Lung microvascular endothelial cell (primary cell): ENCODE results near the gene LRRC70. TPM values are rescaled to one million over a fixed set of nuclear protein-coding genes. Genes with fewer than 3 reads are reported as not detected.
A peak's percentile ranks its signal among the peaks of the same experiment; 100 is the strongest.

ENCODE experiments used
- DNase-seq, 2 donors: peaks; one replicate each; pipeline versions ENCODE4 v3.0.0 to v3.0.0-alpha.2; 2010; ENCODE audit warnings: low read depth in 2 of 2
- total RNA-seq: library from RNA; depleted of rRNA; stranded (reverse); fragments of >200 nt; gene quantifications from 2 replicates; pipeline ENCODE4 v1.2.1, GENCODE V29; 2014

LRRC70 gene
- total RNA-seq, 1 donor from 2014 or later: 81.5 TPM

- DNase-seq: peak in 1 of 2 donors; percentile 71
These were observed 3.6 kb upstream of the LRRC70 start for GRCh38 chr5:62575066-62575465.

- peak in 1 of 2 donors; percentile 26 for DNase-seq
These were observed 3.1 kb upstream of the LRRC70 start for GRCh38 chr5:62575489-62575888.

- peak in 1 of 2 donors; percentile 81 for DNase-seq
These were observed 1.9 kb upstream of the LRRC70 start for GRCh38 chr5:62576570-62577170.

- peak in 1 of 2 donors; percentile 38 for DNase-seq
These were observed 1.1 kb upstream of the LRRC70 start for GRCh38 chr5:62577488-62577887.

- DNase-seq: peak; percentile 52 to 59
These were observed 1.1 kb downstream of the LRRC70 start for GRCh38 chr5:62579761-62580160.

- DNase-seq: peak; percentile 46 to 61
These were observed 3.4 kb downstream of the LRRC70 start for GRCh38 chr5:62581836-62582597.

GRCh38 chr5:62584391-62584790 lies 5.8 kb downstream of the LRRC70 start:
- DNase-seq: peak in 1 of 2 donors; percentile 50

GRCh38 chr5:62585306-62585705 lies 6.7 kb downstream of the LRRC70 start:
- peak; percentile 20 to 79 for DNase-seq

- DNase-seq: peak; percentile 55 to 80
These were observed 7.1 kb downstream of the LRRC70 start for GRCh38 chr5:62585751-62586150.

GRCh38 chr5:62587737-62588136 lies 9.1 kb downstream of the LRRC70 start:
- peak in 1 of 2 donors; percentile 18 for DNase-seq

GRCh38 chr5:62588668-62589067 lies 10.0 kb downstream of the LRRC70 start:
- no peak for DNase-seq

GRCh38 chr5:62589504-62589903 lies 10.9 kb downstream of the LRRC70 start:
- peak in 1 of 2 donors; percentile 29 for DNase-seq

GRCh38 chr5:62590387-62590786 lies 11.8 kb downstream of the LRRC70 start:
- DNase-seq: no peak

GRCh38 chr5:62592558-62592957 lies 13.9 kb downstream of the LRRC70 start:
- no peak for DNase-seq

GRCh38 chr5:62593331-62593730 lies 14.7 kb downstream of the LRRC70 start:
- peak; percentile 39 to 54 for DNase-seq

- DNase-seq: no peak
These were observed 15.9 kb downstream of the LRRC70 start for GRCh38 chr5:62594364-62594984.

- no peak for DNase-seq
These were observed 17.5 kb downstream of the LRRC70 start for GRCh38 chr5:62596096-62596495.

- no peak for DNase-seq
These were observed 18.1 kb downstream of the LRRC70 start for GRCh38 chr5:62596691-62597090.

GRCh38 chr5:62597314-62597713 lies 18.7 kb downstream of the LRRC70 start:
- no peak for DNase-seq

GRCh38 chr5:62600560-62601252 lies 22.1 kb downstream of the LRRC70 start:
- DNase-seq: peak; percentile 33 to 90

GRCh38 chr5:62603934-62604333 lies 25.3 kb downstream of the LRRC70 start:
- DNase-seq: no peak

GRCh38 chr5:62605638-62606037 lies 27.0 kb downstream of the LRRC70 start:
- no peak for DNase-seq
